GM21619 (cell line): Measurements from ENCODE around the gene RPS14.
A peak's percentile ranks its signal among the peaks of the same experiment; 100 is the strongest.

ENCODE experiments used
- ATAC-seq: cut with Tn5 transposase; IDR thresholded peaks from one replicate; pipeline ENCODE4 v1.9.1; 2021; ENCODE audit not compliant: unreplicated experiment

RPS14 gene

DNA sequence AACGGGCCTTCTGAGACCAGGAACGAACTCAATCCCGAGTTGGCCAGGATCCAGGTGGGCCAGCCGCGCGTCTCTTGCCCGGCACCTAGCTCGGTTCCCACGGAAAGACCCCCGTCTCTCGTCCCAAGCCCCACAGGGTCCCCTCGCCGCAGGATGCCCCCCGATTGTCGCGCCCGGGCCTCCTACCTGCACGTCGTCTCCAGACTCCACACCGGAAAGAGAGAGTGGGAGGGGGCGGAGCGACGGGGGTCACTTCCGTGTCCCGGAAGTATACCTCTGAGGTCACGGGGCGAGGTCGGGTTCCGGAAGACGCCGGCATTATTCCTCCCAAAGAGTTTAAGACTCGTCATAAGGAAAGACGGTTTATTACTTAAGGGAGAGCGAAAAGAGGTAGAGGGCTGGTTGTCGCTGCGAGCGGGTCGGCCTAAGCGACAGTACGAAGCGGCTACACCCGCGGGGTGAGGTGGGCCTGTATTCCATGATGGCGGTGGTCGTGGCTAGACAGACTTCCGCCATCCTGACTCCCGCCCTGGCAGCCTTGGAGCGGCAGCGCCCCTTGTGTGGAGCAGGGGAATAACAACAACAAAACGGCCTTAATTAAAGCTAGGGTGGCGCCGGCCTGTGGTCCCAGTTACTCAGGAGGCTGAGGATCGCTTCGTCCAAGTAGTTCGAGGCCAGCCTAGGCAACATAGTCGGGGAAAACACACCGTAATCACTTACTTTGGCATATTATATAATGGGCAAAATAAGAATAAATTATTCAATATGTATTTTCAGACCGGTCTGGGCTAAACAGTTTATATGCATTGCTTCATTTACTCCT is at the start of gene RPS14:
RPS14 (minus strand) TSS at position 223 of the 823 bp plus-strand sequence. CDS start 2,006 bp downstream, outside the sequence.
- peak; percentile 92 for ATAC-seq

DNA sequence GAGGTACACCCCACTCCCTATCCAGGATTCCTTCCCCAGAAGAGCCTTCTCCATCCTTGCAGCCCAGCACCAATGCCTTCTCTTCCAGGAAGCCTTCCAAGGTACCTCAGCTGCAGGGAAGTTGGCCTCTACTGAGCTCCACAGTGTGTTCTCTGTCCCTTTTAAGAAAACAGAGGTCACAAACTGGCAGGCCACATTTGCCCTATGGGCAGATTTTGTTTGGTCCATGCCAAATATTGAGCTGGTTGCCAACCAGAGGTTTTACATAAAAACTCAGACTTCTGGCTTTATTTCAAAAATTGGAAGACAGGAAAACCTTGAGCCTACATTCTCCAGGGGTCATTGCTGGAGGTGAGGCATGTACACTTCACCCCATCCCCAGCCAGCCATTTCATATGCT is 49.4 kb upstream of the RPS14 start:
- ATAC-seq = no peak

DNA sequence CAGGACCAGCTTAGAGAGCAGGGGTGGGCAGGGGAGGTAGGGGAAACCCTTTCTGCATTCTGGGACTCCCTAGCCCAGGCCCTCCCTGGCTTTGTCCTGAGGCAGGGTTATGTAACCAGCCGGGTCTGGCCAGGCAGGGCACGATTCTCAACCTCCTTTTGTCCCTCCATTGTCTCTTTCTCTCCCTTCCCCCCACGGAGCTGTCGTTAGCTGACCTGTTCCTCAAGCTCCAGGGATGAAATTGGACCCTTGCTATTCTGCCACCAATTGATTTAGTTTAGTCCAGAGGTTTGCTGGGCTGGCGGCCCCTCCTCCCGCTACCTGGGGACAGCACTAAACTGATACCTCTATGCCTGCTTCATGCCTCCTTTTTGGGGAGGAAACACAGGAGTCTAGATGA is 49.0 kb upstream of the RPS14 start:
- no peak for ATAC-seq

DNA sequence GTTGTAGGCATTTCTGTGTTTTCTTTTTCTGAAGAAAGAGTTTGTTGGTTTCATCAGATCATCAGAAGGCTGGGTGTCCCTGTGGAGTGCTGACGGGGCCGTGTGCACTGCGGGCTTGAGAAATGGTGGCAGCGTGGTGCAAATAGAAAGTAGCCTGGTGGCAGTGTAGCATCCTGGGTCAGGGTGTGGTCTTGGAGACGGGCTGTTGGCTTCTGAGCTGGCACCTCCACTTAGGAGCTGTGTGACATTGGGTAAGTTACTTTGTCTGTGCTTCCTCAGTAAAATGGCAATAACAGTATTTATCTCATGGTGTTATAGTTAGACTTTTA is 48.4 kb upstream of the RPS14 start:
- ATAC-seq = no peak

DNA sequence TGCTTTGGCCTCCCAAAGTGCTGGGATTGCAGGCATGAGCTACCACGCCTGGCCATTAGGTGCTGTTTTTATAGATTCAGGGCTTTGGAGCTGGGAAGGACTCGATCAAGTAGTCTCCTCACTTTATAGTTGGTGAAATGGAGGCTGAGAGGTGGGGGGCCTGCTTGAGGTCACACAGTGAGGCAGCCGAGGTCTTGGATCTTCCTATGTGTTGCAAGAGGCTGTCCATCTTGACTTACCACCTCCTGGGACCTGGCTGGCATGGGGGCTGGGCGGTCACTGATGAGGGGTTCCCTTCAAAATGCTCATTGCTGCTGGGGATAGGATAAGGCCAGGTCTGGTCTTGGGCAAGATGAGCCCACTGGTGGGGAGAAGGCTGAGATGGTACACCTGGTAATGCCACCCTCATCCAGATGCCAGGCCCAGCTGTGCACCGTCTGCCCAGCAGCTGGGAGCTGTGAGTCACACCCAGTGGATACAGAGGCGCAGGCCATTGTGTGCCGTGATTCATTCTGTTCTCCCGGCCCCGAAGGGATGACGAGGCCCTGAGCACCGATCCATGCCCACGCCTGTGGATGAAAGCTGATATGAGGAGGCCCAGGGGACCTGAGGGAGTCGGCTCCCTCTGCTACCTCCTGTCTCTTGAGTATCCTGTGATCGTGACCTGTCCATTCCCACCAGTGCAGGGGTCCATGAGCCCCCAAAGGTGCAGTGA is 47.9 kb upstream of the RPS14 start:
- no peak for ATAC-seq

DNA sequence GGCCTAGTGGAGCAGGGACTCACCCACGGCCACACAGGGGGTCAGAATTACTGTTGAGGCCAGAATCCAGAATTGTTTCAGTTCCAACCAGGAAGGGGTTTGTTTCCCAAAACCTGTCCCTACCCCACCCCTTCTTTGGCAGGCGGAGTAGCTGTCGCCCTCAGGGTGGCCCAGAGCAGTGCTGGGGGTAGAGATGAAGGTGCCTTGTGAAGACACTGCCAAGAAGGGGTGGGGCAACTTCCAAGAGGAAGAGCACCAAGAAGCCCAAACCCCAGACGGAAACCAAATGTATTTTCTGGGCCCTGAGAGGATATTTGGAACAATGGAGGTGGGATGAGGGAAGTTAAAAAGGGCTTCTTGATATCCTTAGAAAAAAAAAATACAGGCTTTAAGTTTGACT is 47.0 kb upstream of the RPS14 start:
- ATAC-seq = no peak

DNA sequence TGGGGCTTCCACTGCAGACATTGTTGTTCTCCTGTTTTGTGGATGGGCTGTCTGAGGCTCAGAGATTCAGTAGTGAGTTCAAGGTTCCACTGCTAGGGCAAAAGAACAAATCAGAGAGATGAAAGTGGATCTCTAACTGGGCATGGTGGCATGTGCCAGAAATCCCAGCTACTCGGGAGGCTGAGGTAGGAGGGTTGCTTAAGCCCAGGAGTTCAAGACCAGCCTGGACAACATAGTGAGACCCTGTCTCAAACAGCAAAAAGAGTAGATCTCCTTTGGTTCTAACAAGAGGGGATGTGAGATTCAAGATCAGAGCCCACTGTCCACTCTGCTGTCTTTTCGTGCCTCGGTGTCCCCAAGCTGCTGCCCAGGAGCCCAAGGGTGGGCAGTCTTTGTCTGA is 46.6 kb upstream of the RPS14 start:
- no peak for ATAC-seq

DNA sequence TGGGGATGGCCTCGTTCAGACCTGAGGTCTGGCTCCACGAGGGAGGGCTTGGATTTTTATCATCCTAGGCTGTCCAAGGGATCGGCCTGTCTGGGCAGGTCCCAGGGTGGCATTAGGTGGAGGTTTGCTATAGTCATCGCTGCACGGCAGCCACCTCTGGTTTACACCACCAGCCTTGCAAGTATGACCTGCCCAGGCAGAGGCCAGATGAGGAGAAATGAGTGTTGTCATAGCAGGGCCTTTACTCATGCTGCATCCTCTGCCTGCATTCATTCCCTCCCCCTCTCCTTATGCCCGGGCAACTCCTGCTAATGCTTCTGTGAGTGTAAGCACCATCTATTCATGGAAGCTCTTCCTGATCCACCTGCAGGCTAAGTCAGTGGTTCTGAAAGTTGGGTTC is 43.1 kb upstream of the RPS14 start:
- ATAC-seq = no peak

DNA sequence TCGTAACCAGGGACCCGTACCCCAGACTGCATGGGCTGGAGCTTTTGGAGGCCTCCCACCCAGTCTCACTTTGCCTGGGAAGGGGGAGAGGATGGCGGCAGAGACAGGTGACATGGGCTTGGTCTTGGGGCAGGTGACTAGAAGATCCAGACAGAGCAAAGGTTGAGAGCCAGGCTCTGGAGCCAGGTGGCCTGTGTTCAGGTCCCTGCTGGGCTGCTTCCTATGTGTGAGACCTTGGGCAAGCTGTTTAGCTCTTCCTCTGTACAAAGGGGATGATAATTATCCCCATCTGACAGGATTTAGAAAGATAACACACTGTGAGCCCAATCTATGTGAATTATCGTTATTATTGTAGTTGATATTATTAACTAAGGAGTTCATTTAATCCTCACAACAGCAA is 42.3 kb upstream of the RPS14 start:
- no peak for ATAC-seq

DNA sequence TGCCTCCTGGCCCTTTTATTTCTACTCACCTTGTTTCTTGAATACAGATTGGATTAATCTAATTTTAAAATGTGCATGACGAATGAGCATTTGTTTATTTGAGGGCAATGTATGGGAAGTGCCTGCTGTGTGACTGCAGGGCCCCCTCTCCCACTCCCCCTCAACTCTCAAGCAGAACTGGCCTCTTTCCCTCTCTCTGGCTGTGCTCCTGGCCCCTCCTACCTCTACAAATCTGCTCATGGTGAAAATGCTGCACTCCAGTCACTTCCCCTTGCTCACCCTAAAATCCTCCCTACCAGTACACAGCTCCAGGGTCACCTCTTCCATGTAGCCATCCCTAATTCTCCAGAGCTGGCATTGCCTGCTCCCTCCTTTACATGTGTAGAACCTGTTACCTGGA is 41.2 kb upstream of the RPS14 start:
- ATAC-seq = no peak

DNA sequence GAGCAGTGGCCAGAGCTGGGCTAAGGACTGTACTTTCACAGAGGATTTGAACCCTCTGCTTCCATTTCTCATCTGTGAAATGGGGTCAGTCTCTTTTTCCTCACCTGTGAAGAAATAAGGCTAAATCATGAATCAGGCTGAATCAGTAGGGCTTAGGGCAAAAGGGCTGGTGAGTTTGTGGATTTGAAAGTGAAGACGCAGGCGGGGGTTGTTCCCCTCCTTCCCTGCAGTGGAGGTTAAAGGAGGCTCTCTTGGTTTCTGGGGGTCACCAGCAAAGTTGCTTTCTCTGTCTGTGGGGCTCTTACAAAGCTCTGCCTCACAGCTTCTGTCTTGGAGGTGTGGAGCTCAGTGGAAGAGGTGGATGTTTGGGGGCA is 40.7 kb upstream of the RPS14 start:
- ATAC-seq = no peak

DNA sequence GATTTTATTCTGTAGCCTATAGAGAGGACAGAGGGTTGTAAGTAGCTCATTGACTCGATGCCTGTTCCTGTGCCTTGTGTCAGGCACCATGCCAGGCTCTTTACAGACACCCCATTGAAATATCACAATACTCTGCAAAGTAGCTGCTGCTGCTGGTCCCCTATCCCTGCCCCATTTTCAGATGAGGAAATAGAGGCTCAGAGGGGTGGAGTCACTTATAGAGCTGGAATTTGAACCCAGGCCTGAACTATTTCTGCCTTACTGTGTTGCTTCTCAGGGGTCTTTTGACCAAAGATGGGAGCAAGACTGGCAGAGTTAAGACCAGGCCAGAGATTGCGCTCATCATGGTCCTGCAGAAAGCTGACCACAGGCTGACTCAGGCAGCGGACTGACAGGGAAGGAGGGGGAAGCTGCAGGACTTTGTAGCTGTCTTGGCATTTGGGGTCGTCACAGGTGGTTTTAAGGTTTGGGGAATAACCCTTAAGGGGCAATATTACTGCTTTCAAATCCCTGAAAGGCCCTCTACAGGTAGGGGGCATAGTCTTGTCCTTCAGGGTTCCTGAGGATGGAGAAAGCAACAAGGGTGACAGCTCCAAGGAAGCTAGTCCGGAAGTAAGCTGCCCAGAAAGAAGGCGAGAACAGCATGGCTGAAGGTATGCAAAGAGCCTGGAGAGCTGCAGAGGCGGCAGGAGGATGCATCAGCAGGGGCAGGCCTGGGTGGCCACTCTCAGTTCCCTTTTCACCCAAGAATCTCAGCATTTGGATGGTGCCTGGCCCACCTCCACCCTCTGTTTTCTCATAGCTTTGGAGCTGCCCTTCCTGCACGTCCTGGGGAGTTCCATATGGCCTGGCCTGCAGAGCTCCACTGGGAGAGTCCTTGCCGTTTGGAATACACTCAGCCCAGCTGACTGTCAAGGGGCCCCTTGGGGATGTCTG is 40.1 kb upstream of the RPS14 start:
- ATAC-seq = peak; percentile 83

DNA sequence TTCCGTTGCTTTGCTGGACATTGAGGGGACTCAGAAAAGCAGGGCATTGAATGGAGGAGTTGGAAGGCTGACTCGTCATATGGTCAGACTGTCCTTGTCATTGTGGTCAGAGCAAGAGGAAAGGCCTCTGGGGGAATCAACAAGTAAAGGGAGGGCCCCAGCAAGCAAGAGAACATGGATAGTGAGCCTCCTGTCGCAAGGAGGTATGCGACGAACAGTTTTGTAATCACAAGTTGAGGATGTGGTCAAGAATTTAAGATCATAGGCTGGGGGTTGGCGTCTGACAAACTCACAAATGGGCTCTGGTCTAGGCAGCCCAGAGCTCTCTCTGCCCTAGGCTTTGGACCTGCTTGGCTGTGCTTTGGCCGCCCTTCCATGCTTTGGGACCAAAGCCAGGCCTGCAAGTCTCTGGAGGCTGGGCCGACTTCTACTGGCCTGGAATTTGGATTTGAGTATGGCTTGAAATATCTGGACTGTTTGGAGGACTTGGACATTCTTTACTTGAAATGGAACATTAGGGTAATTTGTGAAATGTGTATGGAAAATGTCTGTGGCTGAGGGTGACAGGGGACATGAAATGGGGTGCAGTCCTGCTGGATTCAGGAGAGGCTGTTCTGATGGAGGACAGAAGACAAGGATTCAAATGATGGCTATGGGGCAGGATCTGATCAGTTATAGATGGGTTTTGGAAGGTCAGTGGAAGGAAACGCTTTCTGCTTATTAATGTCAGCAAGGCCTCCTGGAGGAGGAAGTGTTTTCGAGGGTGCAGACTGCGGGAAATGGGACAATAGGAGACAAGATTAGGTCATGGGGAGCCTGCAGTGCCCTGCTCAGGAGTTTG is 39.2 kb upstream of the RPS14 start:
- ATAC-seq = no peak

DNA sequence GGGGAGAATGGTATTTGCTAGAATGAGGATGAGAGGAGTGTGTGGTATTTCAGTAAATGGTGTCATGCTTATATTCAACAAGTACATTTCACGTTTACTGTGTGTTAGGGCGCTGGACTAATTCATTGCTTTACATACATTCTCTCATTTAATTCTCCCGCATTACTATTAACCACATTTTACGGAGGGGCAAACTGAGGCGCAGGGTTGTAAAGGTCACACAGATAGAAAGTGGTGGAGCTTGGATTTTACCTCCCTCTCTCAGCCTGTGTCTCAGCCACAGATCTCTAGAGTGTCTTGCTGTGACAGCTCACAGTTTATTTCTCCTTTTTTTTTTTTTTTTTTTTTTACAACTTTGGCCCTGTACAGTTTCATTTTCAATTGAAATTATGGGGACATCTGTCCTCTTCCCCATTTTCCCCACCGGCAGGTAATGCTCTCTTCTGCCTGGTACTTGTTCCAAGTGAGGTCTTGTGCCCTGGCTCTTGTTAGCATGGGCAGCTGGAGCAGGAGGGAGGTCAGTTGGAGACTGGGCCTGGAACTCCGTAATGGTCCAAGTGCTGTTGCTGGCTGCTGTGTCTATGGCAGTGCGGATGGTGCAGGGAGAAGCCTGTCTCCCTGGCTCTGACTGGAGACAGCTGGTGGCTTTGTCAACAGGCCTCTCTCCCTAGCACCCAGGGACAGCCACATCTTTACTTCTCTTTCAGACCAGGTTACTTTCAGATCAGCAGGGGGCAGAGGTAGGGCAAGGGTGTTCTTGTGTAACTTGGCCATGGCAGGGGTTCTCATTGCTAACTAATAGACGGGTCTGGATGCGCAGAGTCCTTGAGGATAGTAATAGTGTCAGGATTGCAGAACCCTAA is 37.9 kb upstream of the RPS14 start:
- no peak for ATAC-seq

DNA sequence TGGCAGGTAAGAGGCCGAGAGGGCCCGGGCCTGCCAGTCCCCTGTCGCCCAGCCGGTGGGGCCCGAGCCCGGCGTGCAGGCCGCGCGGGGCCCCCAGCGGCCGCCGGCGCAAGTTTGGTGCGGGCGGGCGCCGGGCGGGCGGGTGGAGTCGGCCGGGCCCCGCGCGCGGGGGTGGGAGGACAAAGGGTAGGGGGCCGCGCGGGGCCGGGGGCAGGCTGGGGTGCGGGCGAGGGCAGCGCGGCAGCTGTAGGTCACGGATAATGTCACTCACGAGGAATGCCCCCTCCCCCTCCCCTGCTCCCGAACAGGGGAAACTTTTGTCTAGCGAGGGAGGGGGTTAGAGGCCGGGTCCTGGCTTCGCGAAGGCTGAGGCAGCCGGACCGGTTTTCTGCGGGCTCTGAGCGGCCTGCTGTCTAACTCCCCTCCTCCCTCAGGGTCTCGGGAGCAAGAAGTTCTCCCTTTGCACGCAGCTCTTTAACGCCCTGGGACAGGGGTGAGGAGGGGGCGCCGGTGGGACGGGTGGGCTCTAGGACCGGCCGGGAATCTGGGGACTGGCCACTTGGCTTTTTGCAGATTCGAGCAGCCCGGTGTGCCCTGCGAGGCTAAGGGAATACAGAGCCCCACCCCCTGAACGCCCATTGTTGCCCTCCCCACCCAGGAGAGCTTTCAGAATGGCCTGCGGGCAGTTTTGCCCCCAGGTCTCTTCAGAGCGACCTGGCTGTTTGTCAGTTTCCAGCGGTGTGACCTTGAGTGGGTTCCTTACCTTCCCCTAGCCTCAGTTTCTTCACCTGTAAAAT is 37.1 kb upstream of the RPS14 start:
- ATAC-seq = no peak

DNA sequence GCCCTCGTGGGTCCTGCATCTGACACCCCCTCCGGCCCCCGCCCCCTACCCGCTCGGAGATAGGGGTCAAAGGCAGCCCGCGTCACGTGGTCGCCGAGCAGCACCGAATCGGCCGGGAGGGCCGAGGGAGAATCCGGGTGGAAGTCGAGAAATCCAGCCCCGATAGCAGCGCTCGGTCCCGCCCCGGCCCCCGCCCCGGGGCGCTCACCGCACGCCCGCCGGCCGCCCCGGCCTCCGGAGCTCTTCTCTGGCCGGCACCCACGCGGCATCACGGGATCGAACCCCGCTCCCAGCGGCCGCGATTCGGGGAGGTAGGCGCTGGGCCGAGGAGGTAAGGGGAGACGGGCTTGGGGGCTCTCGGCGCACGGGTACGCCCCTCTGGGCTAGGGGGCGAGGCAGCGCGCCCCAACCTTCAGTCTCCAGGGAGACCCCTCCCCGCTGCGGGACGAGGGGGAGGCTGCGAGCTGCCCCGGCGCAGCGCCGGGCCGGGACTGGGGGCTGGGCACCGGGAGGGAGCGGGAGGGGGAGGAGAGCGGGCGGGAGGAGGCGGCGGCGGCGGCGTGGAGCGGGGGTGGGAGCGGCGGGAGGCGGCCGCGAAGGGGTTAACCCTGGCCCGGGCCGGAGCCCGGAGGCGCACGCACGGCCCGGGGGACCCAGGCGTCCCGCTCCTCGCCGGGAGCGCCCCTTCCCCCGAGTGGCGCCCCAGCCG is 36.3 kb upstream of the RPS14 start:
- ATAC-seq = no peak

DNA sequence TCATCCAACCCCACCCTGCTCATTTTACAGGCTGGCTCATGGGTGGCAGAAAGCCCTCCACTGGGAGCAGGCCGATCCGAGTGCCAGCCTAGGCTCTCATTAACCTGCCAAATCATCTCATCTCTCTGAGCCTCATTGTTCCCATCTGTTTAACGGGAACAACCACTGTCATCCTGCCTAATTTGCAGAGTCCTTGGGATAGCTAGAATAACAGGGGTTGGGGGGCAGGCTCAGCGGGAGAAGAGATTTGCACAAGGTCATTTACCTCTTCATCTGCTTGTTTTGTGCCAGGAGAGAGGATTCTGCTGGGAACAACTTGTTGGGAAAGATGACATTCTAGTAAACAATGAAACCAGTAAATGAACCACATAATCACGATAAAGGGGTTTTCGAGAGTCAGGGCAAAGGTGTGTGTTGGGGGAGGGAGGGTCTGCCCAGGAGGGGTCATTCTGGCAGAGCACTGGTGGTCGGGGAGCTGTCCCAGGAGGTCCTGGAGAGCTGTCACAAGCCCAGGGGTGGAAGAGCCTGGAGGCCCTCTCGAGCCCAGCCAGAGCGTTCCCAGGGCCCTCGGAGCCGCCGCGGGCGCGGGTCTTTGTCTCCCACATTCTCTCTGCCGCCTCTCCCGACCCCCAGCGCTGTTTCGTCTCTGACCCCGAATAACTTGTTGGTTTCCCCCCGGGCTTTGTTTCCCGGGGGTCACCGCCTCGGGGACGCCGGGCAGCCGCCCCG is 35.6 kb upstream of the RPS14 start:
- ATAC-seq = no peak

DNA sequence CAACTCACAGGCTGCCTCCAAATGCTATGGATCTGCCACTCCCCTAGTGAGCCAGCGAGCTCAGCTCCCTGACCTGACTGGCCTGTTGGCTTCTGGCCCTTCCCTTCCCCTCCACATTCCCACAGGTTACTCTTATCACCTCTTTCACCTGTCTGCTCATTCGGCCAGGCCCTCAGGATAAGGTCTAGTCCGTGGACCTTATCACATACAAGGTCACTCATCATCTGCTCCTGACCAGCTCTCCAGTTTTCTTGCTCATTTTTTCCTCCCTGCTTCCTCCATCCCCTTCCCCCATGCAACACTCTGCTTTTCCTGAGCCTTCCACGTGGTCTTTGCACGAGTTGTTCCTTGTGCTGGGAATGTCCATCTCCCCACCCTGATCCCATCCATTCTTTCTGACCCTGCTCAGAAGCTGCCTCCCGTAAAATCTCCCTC is 32.5 kb upstream of the RPS14 start:
- ATAC-seq = no peak
